Measurements from ENCODE around the gene CORO2B.

The CORO2B gene

GRCh38 chr15:68558318-68559305 is 20.2 kb upstream of the CORO2B start:
- H3K4me3 ChIP-seq (ENCODE audit: low read length) = no peak overlapping the region
- TF ChIP-seq ZNF274 (IDR thresholded peaks at IDR 0.05; ENCODE audit: low read depth, low read length) = no peak

GRCh38 chr15:68559345-68560310 is 19.2 kb upstream of the CORO2B start:
- H3K4me3 ChIP-seq (ENCODE audit: low read length) = peak overlapping the region; percentile 0; the same call in 1 of the 2 replicates
- TF ChIP-seq ZNF274 (IDR thresholded peaks at IDR 0.05; ENCODE audit: low read depth, low read length) = no peak

GRCh38 chr15:68560501-68561113 is 18.2 kb upstream of the CORO2B start:
- TF ChIP-seq ZNF274 (IDR thresholded peaks at IDR 0.05; ENCODE audit: low read depth, low read length) = no peak
- H3K4me3 ChIP-seq (ENCODE audit: low read length) = no peak overlapping the region

- TF ChIP-seq ZNF274 (IDR thresholded peaks at IDR 0.05; ENCODE audit: low read depth, low read length) = no peak
- no peak overlapping the region for H3K4me3 ChIP-seq (ENCODE audit: low read length)
Observed at GRCh38 chr15:68561171-68561900, 17.5 kb upstream of the CORO2B start.

- no peak overlapping the region for H3K4me3 ChIP-seq (ENCODE audit: low read length)
- no peak for TF ChIP-seq ZNF274 (IDR thresholded peaks at IDR 0.05; ENCODE audit: low read depth, low read length)
Observed at GRCh38 chr15:68561901-68562300, 16.9 kb upstream of the CORO2B start.

- TF ChIP-seq ZNF274 (IDR thresholded peaks at IDR 0.05; ENCODE audit: low read depth, low read length) = no peak
- H3K4me3 ChIP-seq (ENCODE audit: low read length) = no peak overlapping the region
Observed at GRCh38 chr15:68564173-68564572, 14.6 kb upstream of the CORO2B start.

GRCh38 chr15:68565234-68565633 is 13.6 kb upstream of the CORO2B start:
- H3K4me3 ChIP-seq (ENCODE audit: low read length) = no peak overlapping the region
- no peak for TF ChIP-seq ZNF274 (IDR thresholded peaks at IDR 0.05; ENCODE audit: low read depth, low read length)

- TF ChIP-seq ZNF274 (IDR thresholded peaks at IDR 0.05; ENCODE audit: low read depth, low read length) = no peak
- no peak overlapping the region for H3K4me3 ChIP-seq (ENCODE audit: low read length)
Observed at GRCh38 chr15:68565726-68566125, 13.1 kb upstream of the CORO2B start.

- no peak overlapping the region for H3K4me3 ChIP-seq (ENCODE audit: low read length)
- TF ChIP-seq ZNF274 (IDR thresholded peaks at IDR 0.05; ENCODE audit: low read depth, low read length) = no peak
Observed at GRCh38 chr15:68566377-68566954, 12.3 kb upstream of the CORO2B start.

- no peak overlapping the region for H3K4me3 ChIP-seq (ENCODE audit: low read length)
- no peak for TF ChIP-seq ZNF274 (IDR thresholded peaks at IDR 0.05; ENCODE audit: low read depth, low read length)
Observed at GRCh38 chr15:68567345-68567744, 11.4 kb upstream of the CORO2B start.

- no peak overlapping the region for H3K4me3 ChIP-seq (ENCODE audit: low read length)
- no peak for TF ChIP-seq ZNF274 (IDR thresholded peaks at IDR 0.05; ENCODE audit: low read depth, low read length)
Observed at GRCh38 chr15:68570974-68571373, 7.8 kb upstream of the CORO2B start.

- TF ChIP-seq ZNF274 (IDR thresholded peaks at IDR 0.05; ENCODE audit: low read depth, low read length) = no peak
- no peak overlapping the region for H3K4me3 ChIP-seq (ENCODE audit: low read length)
Observed at GRCh38 chr15:68571582-68571981, 7.2 kb upstream of the CORO2B start.

- TF ChIP-seq ZNF274 (IDR thresholded peaks at IDR 0.05; ENCODE audit: low read depth, low read length) = no peak
- H3K4me3 ChIP-seq (ENCODE audit: low read length) = no peak overlapping the region
Observed at GRCh38 chr15:68572309-68572708, 6.5 kb upstream of the CORO2B start.
